PFSK-1 (cell line): ENCODE results near the gene TJP2.

Source experiments
- POLR2AphosphoS5 ChIP-seq: IDR thresholded peaks from 2 replicates; pipeline ENCODE4 v1.6.1; 2012; ENCODE audit warnings: low read depth, mild to moderate bottlenecking, control low read depth, low read length, moderate library complexity
- SIN3A ChIP-seq: IDR thresholded peaks from 2 replicates; pipeline ENCODE4 v1.6.1; 2012; ENCODE audit warnings: mild to moderate bottlenecking, low read length, moderate library complexity, borderline replicate concordance; ENCODE audit not compliant: insufficient read depth

DNA sequence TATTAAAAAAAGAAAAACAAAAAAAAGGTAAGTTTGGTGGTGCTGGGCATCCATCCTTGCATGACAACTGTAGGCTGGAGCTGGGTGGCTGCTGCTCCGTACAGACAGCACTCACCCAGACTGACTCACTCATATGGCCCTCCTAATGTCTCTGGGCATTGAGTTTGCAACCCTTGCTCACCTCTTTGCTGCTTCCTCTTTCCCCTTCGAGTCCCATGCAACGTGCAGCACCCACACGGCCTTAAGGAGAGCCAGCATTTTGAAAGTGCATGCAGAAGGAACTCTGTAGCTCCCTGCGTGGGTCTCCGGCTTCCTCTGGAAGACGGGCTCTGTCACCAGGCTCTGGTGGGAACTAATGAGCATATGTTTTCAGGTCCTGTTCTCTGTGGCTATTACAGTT lies 90.4 kb downstream of the TJP2 start:
- TF ChIP-seq POLR2AphosphoS5 = no peak
- no peak for TF ChIP-seq SIN3A
